Measurements from ENCODE around the gene PTK6. TPM values are rescaled to one million over a fixed set of nuclear protein-coding genes. Genes with fewer than 3 reads are reported as not detected.

Gene PTK6
- total RNA-seq, 4 donors from 2014 or later: 0.06 to 1.2 (median 0.23) TPM

DNA sequence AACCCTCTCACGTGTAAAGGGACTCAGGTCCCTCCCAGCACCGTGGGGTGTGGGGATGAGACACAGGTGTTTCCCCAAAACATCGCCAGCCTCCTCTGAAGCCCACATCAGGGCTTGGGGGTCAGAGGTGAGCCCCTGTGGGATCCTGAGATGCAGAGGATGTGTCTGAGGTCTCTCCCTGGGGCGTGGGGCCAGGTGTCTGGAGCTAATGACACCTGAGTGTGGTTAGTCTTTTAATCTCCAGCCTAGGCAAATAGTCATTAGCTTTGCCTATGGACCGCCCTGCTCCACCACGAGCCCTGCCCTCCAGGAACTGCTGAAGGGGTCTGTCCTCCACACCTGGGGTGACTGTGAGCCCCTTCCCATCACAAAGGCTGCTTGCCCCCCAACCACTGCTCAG lies 8.6 kb upstream of the PTK6 start:
- intact Hi-C loops (cut with DNase I): no loop called here

DNA sequence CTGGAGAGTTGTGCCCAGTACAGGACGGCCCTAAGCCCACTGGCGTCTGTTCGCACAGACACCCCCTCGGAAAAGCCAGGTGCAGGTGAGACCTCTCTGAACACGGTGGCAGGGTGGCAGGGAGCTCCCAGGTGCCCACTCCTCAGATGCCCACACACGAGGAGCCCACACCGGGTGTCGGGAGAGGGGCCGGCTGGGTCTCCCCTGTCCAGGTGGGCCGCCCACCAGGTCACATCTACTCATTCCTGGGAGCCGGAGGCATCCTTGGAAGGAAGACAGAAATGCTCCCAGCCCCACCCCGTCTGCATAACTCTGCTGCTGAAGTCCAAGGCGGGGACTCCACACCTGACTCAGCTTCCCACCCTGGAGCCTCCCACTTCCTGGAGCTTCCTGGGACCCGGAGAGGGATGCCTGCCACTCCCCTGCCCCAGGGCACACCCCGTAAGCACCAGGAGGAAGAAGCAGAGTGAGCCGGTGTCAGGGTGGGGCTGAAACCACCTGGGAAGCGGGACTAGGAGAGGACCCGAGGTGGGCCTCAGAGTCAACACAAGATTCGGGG lies 7.9 kb upstream of the PTK6 start:
- Histone ChIP-seq H3K9me3 (no peaks in the 10 kb centered on the region), H3K27ac (replicated peaks in 1 of 4) (no peak overlapping the region), H3K36me3 (no peaks in the 10 kb centered on the region), H3K4me3 (no peak overlapping the region), H3K27me3 (peaks cover 0 to 58% (median 15%) of the 10 kb centered on the region in 4 donors), H3K4me1 (peaks cover 0 to 6% (median 0%) of the 10 kb centered on the region in 4 donors)
- intact Hi-C loops (cut with DNase I): no loop called here
- DNase-seq (ENCODE audit: extremely low spot score): no peak
- TF ChIP-seq POLR2AphosphoS5 (IDR thresholded peaks at IDR 0.05): no peak
- TF ChIP-seq, protein P1, sequence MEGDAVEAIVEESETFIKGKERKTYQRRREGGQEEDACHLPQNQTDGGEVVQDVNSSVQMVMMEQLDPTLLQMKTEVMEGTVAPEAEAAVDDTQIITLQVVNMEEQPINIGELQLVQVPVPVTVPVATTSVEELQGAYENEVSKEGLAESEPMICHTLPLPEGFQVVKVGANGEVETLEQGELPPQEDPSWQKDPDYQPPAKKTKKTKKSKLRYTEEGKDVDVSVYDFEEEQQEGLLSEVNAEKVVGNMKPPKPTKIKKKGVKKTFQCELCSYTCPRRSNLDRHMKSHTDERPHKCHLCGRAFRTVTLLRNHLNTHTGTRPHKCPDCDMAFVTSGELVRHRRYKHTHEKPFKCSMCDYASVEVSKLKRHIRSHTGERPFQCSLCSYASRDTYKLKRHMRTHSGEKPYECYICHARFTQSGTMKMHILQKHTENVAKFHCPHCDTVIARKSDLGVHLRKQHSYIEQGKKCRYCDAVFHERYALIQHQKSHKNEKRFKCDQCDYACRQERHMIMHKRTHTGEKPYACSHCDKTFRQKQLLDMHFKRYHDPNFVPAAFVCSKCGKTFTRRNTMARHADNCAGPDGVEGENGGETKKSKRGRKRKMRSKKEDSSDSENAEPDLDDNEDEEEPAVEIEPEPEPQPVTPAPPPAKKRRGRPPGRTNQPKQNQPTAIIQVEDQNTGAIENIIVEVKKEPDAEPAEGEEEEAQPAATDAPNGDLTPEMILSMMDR (IDR thresholded peaks at IDR 0.05): no peak
- WGBS: 82% methylated on average over 16 of the region's 19 CpGs

More for the DNA sequence above, 8.6 kb upstream of the PTK6 start:
- H3K4me3 ChIP-seq: no peak overlapping the region
- peaks cover 0 to 63% (median 15%) of the 10 kb centered on the region in 4 donors for H3K27me3 ChIP-seq
- H3K27ac ChIP-seq (replicated peaks in 1 of 4): no peak overlapping the region
- no peaks in the 10 kb centered on the region for H3K9me3 ChIP-seq
- no peak for DNase-seq (ENCODE audit: extremely low spot score)
- H3K4me1 ChIP-seq: peaks cover 0 to 6% (median 0%) of the 10 kb centered on the region in 4 donors
- no CpG with 5 or more reads among the region's 6 CpGs for WGBS
- no peaks in the 10 kb centered on the region for H3K36me3 ChIP-seq
- TF ChIP-seq POLR2AphosphoS5 (IDR thresholded peaks at IDR 0.05) (no peak), EP300 (IDR thresholded peaks at IDR 0.05) (no peak), POLR2A (IDR thresholded peaks at IDR 0.05; ENCODE audit: low read depth) (no peak)
- TF ChIP-seq, protein P1 (IDR thresholded peaks at IDR 0.05): no peak

DNA sequence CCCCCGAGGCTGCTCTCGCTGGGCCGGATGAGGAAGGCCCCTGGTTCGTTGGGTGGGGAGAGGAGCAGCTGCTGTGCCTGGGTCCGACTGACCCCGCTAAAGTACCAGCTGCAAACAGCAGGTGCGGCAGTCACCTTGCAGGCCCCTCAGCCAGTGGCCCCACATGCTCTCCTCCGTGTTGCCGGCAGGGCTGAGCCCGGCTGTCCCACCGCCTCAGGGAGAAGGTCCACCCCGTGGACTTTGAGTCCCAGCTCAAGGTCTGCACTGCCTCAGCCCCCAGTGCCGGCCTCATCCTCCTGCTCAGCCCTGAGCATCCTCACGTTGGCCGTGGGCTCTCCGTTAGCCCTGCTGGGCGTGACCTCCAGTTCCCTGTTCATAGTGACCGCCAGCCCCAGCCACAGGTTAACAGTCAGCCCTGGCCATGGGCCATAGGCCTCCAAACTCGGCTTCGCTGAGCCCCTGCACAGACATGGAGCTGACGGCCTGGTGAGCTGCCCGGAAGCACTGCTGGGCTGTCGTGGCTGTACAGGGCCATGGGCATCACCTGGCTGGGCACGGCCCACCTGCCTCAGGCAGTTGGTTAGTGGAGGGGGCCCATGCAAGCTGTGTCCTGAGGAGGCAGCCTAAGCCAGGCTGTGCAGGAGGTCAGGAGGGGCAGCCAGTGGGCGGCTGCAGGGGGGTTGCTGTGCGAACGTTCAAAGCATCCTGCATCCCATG lies 7.2 kb upstream of the PTK6 start:
- Histone ChIP-seq H3K27ac (replicated peaks in 1 of 4) (no peak overlapping the region), H3K4me1 (peaks cover 0 to 6% (median 0%) of the 10 kb centered on the region in 4 donors), H3K27me3 (peaks cover 0 to 58% (median 15%) of the 10 kb centered on the region in 4 donors), H3K36me3 (no peaks in the 10 kb centered on the region), H3K9me3 (no peaks in the 10 kb centered on the region), H3K4me3 (no peak overlapping the region)
- no peak for TF ChIP-seq POLR2AphosphoS5 (IDR thresholded peaks at IDR 0.05)
- no peak for TF ChIP-seq POLR2A (IDR thresholded peaks at IDR 0.05; ENCODE audit: low read depth)
- DNase-seq (ENCODE audit: extremely low spot score): no peak
- intact Hi-C loops (cut with DNase I): no loop called here
- 74% methylated on average over 22 of the region's 27 CpGs for WGBS

DNA sequence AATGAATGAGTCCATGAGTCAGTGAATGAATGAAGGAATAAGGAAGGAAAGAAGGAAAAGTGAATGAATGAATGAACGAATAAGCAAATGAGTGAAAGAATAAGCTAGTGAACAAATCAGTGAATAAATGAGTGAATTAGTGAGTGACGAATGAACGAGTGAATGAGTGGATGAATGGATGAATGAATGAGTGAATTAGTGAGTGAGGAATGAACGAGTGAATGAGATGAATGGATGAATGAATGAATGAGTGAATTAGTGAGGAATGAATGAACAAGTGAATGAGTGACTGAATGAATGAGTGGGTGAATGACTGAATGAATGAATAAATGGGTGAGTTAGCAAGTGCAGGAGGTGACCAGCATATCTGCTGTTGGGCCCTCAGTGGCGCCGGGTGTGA lies 6.6 kb upstream of the PTK6 start:
- DNase-seq (ENCODE audit: extremely low spot score): no peak
- no peaks in the 10 kb centered on the region for H3K9me3 ChIP-seq
- no peaks in the 10 kb centered on the region for H3K36me3 ChIP-seq
- no peak overlapping the region for H3K27ac ChIP-seq (replicated peaks in 1 of 4)
- H3K4me1 ChIP-seq: peaks cover 0 to 7% (median 0%) of the 10 kb centered on the region in 4 donors
- TF ChIP-seq, protein P1 (IDR thresholded peaks at IDR 0.05): no peak
- no peak for TF ChIP-seq EP300 (IDR thresholded peaks at IDR 0.05)
- TF ChIP-seq POLR2A (IDR thresholded peaks at IDR 0.05; ENCODE audit: low read depth): no peak
- no peak for TF ChIP-seq POLR2AphosphoS5 (IDR thresholded peaks at IDR 0.05)
- peaks cover 0 to 55% (median 12%) of the 10 kb centered on the region in 4 donors for H3K27me3 ChIP-seq
- no peak overlapping the region for H3K4me3 ChIP-seq
- 91% methylated on average over 6 of the region's 6 CpGs for WGBS
- intact Hi-C loops (cut with DNase I): no loop called here

DNA sequence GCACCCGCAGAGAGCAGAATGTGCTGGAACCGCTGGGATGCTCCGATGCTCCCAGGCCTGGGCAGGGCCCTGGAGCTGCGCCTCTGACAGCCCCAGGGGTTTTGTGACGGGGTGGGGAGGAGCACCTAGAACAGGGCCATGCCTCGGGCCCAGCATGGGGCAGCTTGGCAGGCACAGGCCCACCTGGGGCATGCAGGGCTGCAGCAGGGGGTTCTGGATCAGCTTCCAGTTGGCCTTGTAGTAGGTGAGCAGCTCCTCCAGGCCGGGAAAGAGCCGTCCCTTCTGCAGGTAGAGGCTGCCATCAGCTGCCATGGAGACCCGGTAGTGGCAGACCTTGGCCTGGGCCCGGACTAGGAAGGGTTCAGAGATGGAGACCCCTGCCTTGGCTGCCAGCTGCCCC lies 6.0 kb upstream of the PTK6 start:
- intact Hi-C loops (cut with DNase I): no loop called here
- no peak for DNase-seq (ENCODE audit: extremely low spot score)
- Histone ChIP-seq H3K36me3 (no peaks in the 10 kb centered on the region), H3K4me1 (peaks cover 4 to 13% (median 5%) of the 10 kb centered on the region in 4 donors), H3K4me3 (no peak overlapping the region), H3K9me3 (no peaks in the 10 kb centered on the region), H3K27me3 (peaks cover 0 to 53% (median 10%) of the 10 kb centered on the region in 4 donors), H3K27ac (replicated peaks in 1 of 4) (no peak overlapping the region)
- TF ChIP-seq EP300 (IDR thresholded peaks at IDR 0.05) (no peak), POLR2A (IDR thresholded peaks at IDR 0.05; ENCODE audit: low read depth) (no peak), POLR2AphosphoS5 (IDR thresholded peaks at IDR 0.05) (no peak)
- TF ChIP-seq, protein P1 (IDR thresholded peaks at IDR 0.05): no peak
- 76% methylated on average over 9 of the region's 10 CpGs for WGBS
